GM12878 (cell line): Measurements from ENCODE around the gene ZSCAN18. TPM values are rescaled to one million over a fixed set of nuclear protein-coding genes. Genes with fewer than 3 reads are reported as not detected.

ENCODE experiments used
- ATAC-seq: fragments of 200-7000 bp; cut with Tn5 transposase; 3 replicates; pipeline ENCODE4 v1.9.1; 2020; ENCODE audit warnings: mild to moderate bottlenecking, moderate library complexity
- BruUV-seq: library from RNA; stranded (reverse); fragments of 400-500 nt; replicated peaks from 2 replicates; lab custom pipeline; 2021; lab: Mats Ljungman, UMichigan
- CTCF ChIA-PET: fragments of 300-600 bp; sonication (Branson Sonifier 250); formaldehyde crosslinking; extraction: SDS; loops from one replicate; lab custom pipeline; 2021; ENCODE audit warnings: inconsistent platforms; lab: Yijun Ruan, JAX
- POLR2A ChIA-PET: fragments of 350-600 bp; formaldehyde crosslinking; extraction: SDS; loops from one replicate; lab custom pipeline; 2021; ENCODE audit warnings: inconsistent platforms; lab: Charles Lee
- RAD21 ChIA-PET: fragments of 300-600 bp; sonication (Branson Sonifier 250); formaldehyde crosslinking; loops from one replicate; lab custom pipeline; 2023; ENCODE audit warnings: antibody characterized with exemption; ENCODE audit not compliant: unreplicated experiment; lab: Charles Lee
- SMC1A ChIA-PET: fragments of 300-600 bp; sonication (Branson Sonifier 250); formaldehyde crosslinking; loops from one replicate; lab custom pipeline; 2023; ENCODE audit not compliant: unreplicated experiment, uncharacterized antibody; lab: Charles Lee
- DNase-seq: peaks from one replicate; pipeline ENCODE4 v3.0.0-alpha.2; 2011; ENCODE audit warnings: low read depth, low spot score
- FAIRE-seq: peaks from 3 replicates; lab custom pipeline; 2011; peaks lifted over from hg19 to GRCh38; lab: Jason Lieb, UNC
- H2AFZ ChIP-seq: 2 replicates; pipeline ENCODE4 v1.6.0; 2011; ENCODE audit warnings: low read depth, low read length, control low read depth; ENCODE audit not compliant: control insufficient read depth
- H3K27ac ChIP-seq: 2 replicates; pipeline ENCODE4 v1.5.1; 2011; ENCODE audit warnings: control low read depth; ENCODE audit not compliant: control insufficient read depth, insufficient read depth
- H3K27me3 ChIP-seq, 2 experiments: replicated peaks in 1 of 2; 2 replicates each; pipeline versions ENCODE4 v1.6.0 to v1.6.1; 2011; ENCODE audit warnings: low read length in 1 of 2; ENCODE audit not compliant: control insufficient read depth in 2 of 2, insufficient read depth in 2 of 2
- H3K36me3 ChIP-seq, 2 experiments: 2 replicates each; pipeline ENCODE4 v1.5.1; 2011; ENCODE audit warnings: low read length in 1 of 2; ENCODE audit not compliant: control insufficient read depth in 2 of 2, insufficient read depth in 2 of 2
- H3K4me1 ChIP-seq: 2 replicates; pipeline ENCODE4 v1.6.1; 2011; ENCODE audit warnings: mild to moderate bottlenecking, low read length, moderate library complexity, mixed read lengths; ENCODE audit not compliant: control insufficient read depth, insufficient read depth
- H3K4me2 ChIP-seq: 2 replicates; pipeline ENCODE4 v1.6.0; 2011; ENCODE audit warnings: control low read depth; ENCODE audit not compliant: control insufficient read depth, insufficient read depth
- H3K4me3 ChIP-seq: fragments of 200-600 bp; sonication (generic); 2 replicates; pipeline ENCODE4 v1.5.1; 2016
- H3K79me2 ChIP-seq: 2 replicates; pipeline ENCODE4 v1.6.0; 2011; ENCODE audit warnings: low read length; ENCODE audit not compliant: control insufficient read depth, insufficient read depth
- H3K9ac ChIP-seq: 2 replicates; pipeline ENCODE4 v1.8.0; 2011; ENCODE audit warnings: low read length, control low read depth, mixed read lengths; ENCODE audit not compliant: control insufficient read depth, insufficient read depth
- H3K9me3 ChIP-seq: replicated peaks from 3 replicates; pipeline ENCODE4 v1.5.1; 2011; ENCODE audit warnings: mild to moderate bottlenecking, low read length; ENCODE audit not compliant: control insufficient read depth, insufficient read depth
- H4K20me1 ChIP-seq: 2 replicates; pipeline ENCODE4 v1.6.0; 2011; ENCODE audit not compliant: control insufficient read depth, insufficient read depth
- ASH2L ChIP-seq: fragments of 300-600, 200-600 bp; sonication (generic); IDR thresholded peaks from 2 replicates; pipeline ENCODE4 v1.6.1; 2017; ENCODE audit warnings: low read depth, mild to moderate bottlenecking, borderline replicate concordance
- BACH1 ChIP-seq: fragments of 450-650 bp; IDR thresholded peaks from 2 replicates; pipeline ENCODE4 v1.6.1; 2017; ENCODE audit warnings: mild to moderate bottlenecking, borderline replicate concordance
- CEBPB ChIP-seq, 2 experiments: fragments of 150-350 bp in 1 of 2; IDR thresholded peaks; 2 replicates each; pipeline ENCODE4 v1.6.1; 2012 to 2014; ENCODE audit warnings: low read depth in 2 of 2, low read length in 2 of 2, borderline replicate concordance in 1 of 2, inconsistent platforms in 1 of 2
- CHD2 ChIP-seq: IDR thresholded peaks from 2 replicates; pipeline ENCODE4 v1.6.1; 2011; ENCODE audit warnings: low read depth, low read length, improper control_type of control experiment, borderline replicate concordance
- ESRRA ChIP-seq: IDR thresholded peaks from 2 replicates; pipeline ENCODE4 v1.6.1; 2012; ENCODE audit warnings: mild to moderate bottlenecking, low read length, improper control_type of control experiment
- FOXM1 ChIP-seq: IDR thresholded peaks from 2 replicates; pipeline ENCODE4 v1.6.1; 2012; ENCODE audit warnings: low read depth, mild to moderate bottlenecking, inconsistent platforms, low read length, moderate library complexity
- GATAD2B ChIP-seq: fragments of 450-650 bp; conservative IDR thresholded peaks from 2 replicates; pipeline ENCODE4 v1.6.1; 2017; ENCODE audit warnings: low read depth, mild to moderate bottlenecking, moderate library complexity
- IRF4 ChIP-seq: IDR thresholded peaks from 2 replicates; pipeline ENCODE4 v1.6.1; 2011; ENCODE audit warnings: low read depth, low read length
- KLF5 ChIP-seq: fragments of 450-650 bp; IDR thresholded peaks from 2 replicates; pipeline ENCODE4 v1.6.1; 2014; ENCODE audit warnings: mild to moderate bottlenecking; ENCODE audit not compliant: partially characterized antibody
- MTA3 ChIP-seq: IDR thresholded peaks from 2 replicates; pipeline ENCODE4 v1.6.1; 2012; ENCODE audit warnings: low read length, inconsistent platforms, borderline replicate concordance
- RBBP5 ChIP-seq: fragments of 200-600 bp; sonication (generic); conservative IDR thresholded peaks from 2 replicates; pipeline ENCODE4 v1.6.1; 2016
- SKIL ChIP-seq: fragments of 450-650 bp; IDR thresholded peaks from 2 replicates; pipeline ENCODE4 v1.6.1; 2017; ENCODE audit warnings: mild to moderate bottlenecking, low read depth, inconsistent platforms; ENCODE audit not compliant: poor library complexity, severe bottlenecking
- YY1 ChIP-seq: IDR thresholded peaks from 2 replicates; pipeline ENCODE4 v1.6.1; 2011; ENCODE audit warnings: low read depth, mild to moderate bottlenecking, low read length
- WGBS: methylation state at CpG from one replicate; pipeline ENCODE4 v1.1.6; 2016; ENCODE audit warnings: low lambda C conversion rate; ENCODE audit not compliant: insufficient replicate concordance, insufficient coverage; ENCODE audit errors: missing lambda C conversion rate; 5-methylcytosine and 5-hydroxymethylcytosine counted together
- in situ Hi-C: fragments of 300-500 bp; cut with MboI; formaldehyde crosslinking; loops from 9 replicates; pipeline ENCODE4 v1.14.3; 2018; ENCODE audit warnings: mixed read lengths
- intact Hi-C: fragments of 100-400 bp; cut with micrococcal nuclease; formaldehyde crosslinking; loops from one replicate; pipeline ENCODE4 v1.14.2; 2022; ENCODE audit not compliant: unreplicated experiment
- polyA plus RNA-seq, 11 experiments: library from polyadenylated mRNA; depleted of rRNA in 4 of 11; unstranded in 6 of 11; stranded (reverse) in 5 of 11; fragments of >200 nt; fragmentation: Nextera tagmentation in 4 of 11; fragmentation: Illumina TruSeq in 1 of 11; extraction: Ambion mirVana in 4 of 11; extraction: Trizol in 1 of 11; gene quantifications; 1 replicate in 1 of 11; 2 replicates in 10 of 11; pipeline versions ENCODE4 v1.2.1 to v1.2.3, GENCODE V29; 2011 to 2016; ENCODE audit warnings: inconsistent platforms in 2 of 11, missing spikeins in 2 of 11, low read depth in 1 of 11
- total RNA-seq, 4 experiments: library from RNA; depleted of rRNA in 3 of 4; stranded (reverse); fragments of >200 nt in 3 of 4; fragmentation: Illumina TruSeq in 1 of 4; extraction: Trizol in 1 of 4; gene quantifications; 2 replicates each; pipeline versions ENCODE4 v1.2.1 to v1.2.3, GENCODE V29; 2013 to 2021
- TF ChIP-seq, protein P1 (sequence below): IDR thresholded peaks from 2 replicates; pipeline ENCODE4 v1.6.1; 2012; ENCODE audit warnings: low read length, inconsistent platforms
- TF ChIP-seq, protein P2 (sequence below): fragments of 450-650 bp; IDR thresholded peaks from 2 replicates; pipeline ENCODE4 v1.6.1; 2017; ENCODE audit warnings: mild to moderate bottlenecking

ZSCAN18 gene
- total and polyA plus RNA-seq, 10 of the 15 experiments (the other 5 are each of a cell fraction or from before 2014, with no cell fraction given): 0.64 TPM; not detected in 8

- ChIA-PET RAD21 (no interaction called here), POLR2A (no interaction called here)
- H3K4me2 ChIP-seq: no peak overlapping the region
- TF ChIP-seq GATAD2B: no peak
- TF ChIP-seq CHD2: no peak
- TF ChIP-seq, protein P1, sequence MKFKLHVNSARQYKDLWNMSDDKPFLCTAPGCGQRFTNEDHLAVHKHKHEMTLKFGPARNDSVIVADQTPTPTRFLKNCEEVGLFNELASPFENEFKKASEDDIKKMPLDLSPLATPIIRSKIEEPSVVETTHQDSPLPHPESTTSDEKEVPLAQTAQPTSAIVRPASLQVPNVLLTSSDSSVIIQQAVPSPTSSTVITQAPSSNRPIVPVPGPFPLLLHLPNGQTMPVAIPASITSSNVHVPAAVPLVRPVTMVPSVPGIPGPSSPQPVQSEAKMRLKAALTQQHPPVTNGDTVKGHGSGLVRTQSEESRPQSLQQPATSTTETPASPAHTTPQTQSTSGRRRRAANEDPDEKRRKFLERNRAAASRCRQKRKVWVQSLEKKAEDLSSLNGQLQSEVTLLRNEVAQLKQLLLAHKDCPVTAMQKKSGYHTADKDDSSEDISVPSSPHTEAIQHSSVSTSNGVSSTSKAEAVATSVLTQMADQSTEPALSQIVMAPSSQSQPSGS: no peak
- TF ChIP-seq KLF5: no peak
- no peak for TF ChIP-seq IRF4
- no peak for TF ChIP-seq ASH2L
- no peak for TF ChIP-seq YY1
- TF ChIP-seq FOXM1: no peak
- TF ChIP-seq ESRRA: no peak
- TF ChIP-seq, protein P2, sequence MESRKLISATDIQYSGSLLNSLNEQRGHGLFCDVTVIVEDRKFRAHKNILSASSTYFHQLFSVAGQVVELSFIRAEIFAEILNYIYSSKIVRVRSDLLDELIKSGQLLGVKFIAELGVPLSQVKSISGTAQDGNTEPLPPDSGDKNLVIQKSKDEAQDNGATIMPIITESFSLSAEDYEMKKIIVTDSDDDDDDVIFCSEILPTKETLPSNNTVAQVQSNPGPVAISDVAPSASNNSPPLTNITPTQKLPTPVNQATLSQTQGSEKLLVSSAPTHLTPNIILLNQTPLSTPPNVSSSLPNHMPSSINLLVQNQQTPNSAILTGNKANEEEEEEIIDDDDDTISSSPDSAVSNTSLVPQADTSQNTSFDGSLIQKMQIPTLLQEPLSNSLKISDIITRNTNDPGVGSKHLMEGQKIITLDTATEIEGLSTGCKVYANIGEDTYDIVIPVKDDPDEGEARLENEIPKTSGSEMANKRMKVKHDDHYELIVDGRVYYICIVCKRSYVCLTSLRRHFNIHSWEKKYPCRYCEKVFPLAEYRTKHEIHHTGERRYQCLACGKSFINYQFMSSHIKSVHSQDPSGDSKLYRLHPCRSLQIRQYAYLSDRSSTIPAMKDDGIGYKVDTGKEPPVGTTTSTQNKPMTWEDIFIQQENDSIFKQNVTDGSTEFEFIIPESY: no peak
- TF ChIP-seq RBBP5: no peak
- TF ChIP-seq SKIL: no peak
- TF ChIP-seq CEBPB (IDR thresholded peaks at IDR 0.05; ENCODE audit: borderline replicate concordance in 1 of 2, low read depth in 2 of 2, low read length in 2 of 2): no peak
- TF ChIP-seq MTA3: no peak
- TF ChIP-seq BACH1: no peak
These were observed 38.4 kb downstream of the ZSCAN18 start for GRCh38 chr19:58059671-58060078.

More at GRCh38 chr19:58059671-58060078, 38.4 kb downstream of the ZSCAN18 start:
- ATAC-seq (no peak), FAIRE-seq (no peak), DNase-seq (no peak)
- Histone ChIP-seq H3K9ac (no peak overlapping the region), H3K27me3 (no peaks in the 10 kb centered on the region), H3K4me1 (no peaks in the 10 kb centered on the region), H3K9me3 (peaks cover 8% of the 10 kb centered on the region; the same call in 2 of the 3 replicates), H3K36me3 (no peaks in the 10 kb centered on the region), H4K20me1 (no peaks in the 10 kb centered on the region), H3K4me3 (no peak overlapping the region), H2AFZ (no peak overlapping the region), H3K27ac (no peak overlapping the region), H3K79me2 (no peaks in the 10 kb centered on the region)
- WGBS: 89% methylated on average over 18 of the region's 28 CpGs
- in situ Hi-C loops: no loop called here
- intact Hi-C loops: no loop called here
- SMC1A ChIA-PET: no interaction called here
- CTCF ChIA-PET: no interaction called here
- BruUV-seq: no TSS peak
